ENCODE data around the gene HEYL.

DNA sequence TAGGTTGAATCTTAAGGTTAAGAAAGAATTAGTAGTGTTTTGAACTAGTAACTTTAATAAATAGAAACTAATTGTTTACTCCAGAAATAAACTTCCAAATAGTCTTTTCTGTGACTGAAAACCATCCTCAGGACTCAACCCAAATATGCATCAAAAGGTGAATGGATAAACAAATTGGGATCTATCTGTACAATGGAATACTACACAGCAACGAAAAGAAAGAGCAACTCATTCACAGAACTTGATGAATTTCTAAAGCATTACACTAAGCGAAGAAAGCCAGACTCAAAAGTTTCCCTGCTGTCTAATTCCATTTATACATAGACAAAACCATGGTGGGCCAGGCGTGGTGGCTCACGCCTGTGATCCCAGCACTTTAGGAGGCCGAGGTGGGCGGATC lies 25.0 kb downstream of the HEYL start:
- TF ChIP-seq POLR2A (IDR thresholded peaks at IDR 0.05; ENCODE audit: borderline replicate concordance, extremely low read depth, insufficient read depth, insufficient read length) = no peak
- TF ChIP-seq CBX3 (IDR thresholded peaks at IDR 0.05; ENCODE audit: low read depth) = no peak
- TF ChIP-seq, protein P1, sequence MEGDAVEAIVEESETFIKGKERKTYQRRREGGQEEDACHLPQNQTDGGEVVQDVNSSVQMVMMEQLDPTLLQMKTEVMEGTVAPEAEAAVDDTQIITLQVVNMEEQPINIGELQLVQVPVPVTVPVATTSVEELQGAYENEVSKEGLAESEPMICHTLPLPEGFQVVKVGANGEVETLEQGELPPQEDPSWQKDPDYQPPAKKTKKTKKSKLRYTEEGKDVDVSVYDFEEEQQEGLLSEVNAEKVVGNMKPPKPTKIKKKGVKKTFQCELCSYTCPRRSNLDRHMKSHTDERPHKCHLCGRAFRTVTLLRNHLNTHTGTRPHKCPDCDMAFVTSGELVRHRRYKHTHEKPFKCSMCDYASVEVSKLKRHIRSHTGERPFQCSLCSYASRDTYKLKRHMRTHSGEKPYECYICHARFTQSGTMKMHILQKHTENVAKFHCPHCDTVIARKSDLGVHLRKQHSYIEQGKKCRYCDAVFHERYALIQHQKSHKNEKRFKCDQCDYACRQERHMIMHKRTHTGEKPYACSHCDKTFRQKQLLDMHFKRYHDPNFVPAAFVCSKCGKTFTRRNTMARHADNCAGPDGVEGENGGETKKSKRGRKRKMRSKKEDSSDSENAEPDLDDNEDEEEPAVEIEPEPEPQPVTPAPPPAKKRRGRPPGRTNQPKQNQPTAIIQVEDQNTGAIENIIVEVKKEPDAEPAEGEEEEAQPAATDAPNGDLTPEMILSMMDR (IDR thresholded peaks at IDR 0.05 in 2 of 3, conservative IDR thresholded peaks at IDR 0.05 in 1 of 3; ENCODE audit: borderline replicate concordance in 1 of 3, insufficient read depth in 1 of 3, low read depth in 2 of 3, low read length in 2 of 3) = no peak
- TF ChIP-seq EZH2 (IDR thresholded peaks at IDR 0.05) = no peak
- TF ChIP-seq SP1 (IDR thresholded peaks at IDR 0.05; ENCODE audit: low read depth) = no peak
- no peak for TF ChIP-seq TCF7L2 (IDR thresholded peaks at IDR 0.05; ENCODE audit: borderline replicate concordance, extremely low read depth, insufficient read depth, insufficient read length)
- no peak for TF ChIP-seq YY1 (IDR thresholded peaks at IDR 0.05; ENCODE audit: extremely low read depth, insufficient replicate concordance, low read depth, low read length)
- TF ChIP-seq, protein P2, sequence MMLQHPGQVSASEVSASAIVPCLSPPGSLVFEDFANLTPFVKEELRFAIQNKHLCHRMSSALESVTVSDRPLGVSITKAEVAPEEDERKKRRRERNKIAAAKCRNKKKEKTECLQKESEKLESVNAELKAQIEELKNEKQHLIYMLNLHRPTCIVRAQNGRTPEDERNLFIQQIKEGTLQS (IDR thresholded peaks at IDR 0.05) = no peak
- TF ChIP-seq RAD21 (IDR thresholded peaks at IDR 0.05; ENCODE audit: low read depth) = no peak

Data from HCT116 (cell line).